Measurements from ENCODE around the gene HRH2.

Gene HRH2

GRCh38 chr5:175652741-175653663 is 4.9 kb upstream of the HRH2 start:
- ATAC-seq (replicated peaks) = peak; percentile 93
- Mint-ChIP-seq H3K27me3 (peaks cover 11 to 17% of the 10 kb centered on the region in 2 donors), H3K27ac (peak overlapping the region; percentile 75), H3K4me3 (peak overlapping the region; percentile 54 to 63), H3K36me3 (ENCODE audit: insufficient read depth) (peaks cover 7% of the 10 kb centered on the region), H3K9me3 (peaks cover 0 to 4% of the 10 kb centered on the region in 2 donors), H3K4me1 (ENCODE audit: low read depth in 2 of 2) (peaks cover 54 to 55% of the 10 kb centered on the region in 2 donors)
- DNase-seq = peak; percentile 45 to 50 (median 47)

GRCh38 chr5:175653763-175654162 is 4.1 kb upstream of the HRH2 start:
- H3K9me3 Mint-ChIP-seq = peaks cover 0 to 4% of the 10 kb centered on the region in 2 donors
- no peak for ATAC-seq (replicated peaks)

GRCh38 chr5:175654339-175654738 is 3.5 kb upstream of the HRH2 start:
- DNase-seq = no peak
- Mint-ChIP-seq H3K27ac (no peak overlapping the region), H3K4me3 (no peak overlapping the region), H3K36me3 (ENCODE audit: insufficient read depth) (peaks cover 7% of the 10 kb centered on the region), H3K4me1 (ENCODE audit: low read depth in 2 of 2) (peaks cover 54 to 60% of the 10 kb centered on the region in 2 donors), H3K27me3 (peaks cover 11 to 28% of the 10 kb centered on the region in 2 donors), H3K9me3 (peaks cover 0 to 2% of the 10 kb centered on the region in 2 donors)
- no peak for ATAC-seq (replicated peaks)

More at GRCh38 chr5:175653763-175654162, 4.1 kb upstream of the HRH2 start:
- peaks cover 11 to 23% of the 10 kb centered on the region in 2 donors for H3K27me3 Mint-ChIP-seq
- peaks cover 54 to 60% of the 10 kb centered on the region in 2 donors for H3K4me1 Mint-ChIP-seq (ENCODE audit: low read depth in 2 of 2)
- peak overlapping the region; percentile 54 to 63 for H3K4me3 Mint-ChIP-seq
- peak overlapping the region; percentile 75 for H3K27ac Mint-ChIP-seq
- DNase-seq = no peak
- H3K36me3 Mint-ChIP-seq (ENCODE audit: insufficient read depth) = peaks cover 7% of the 10 kb centered on the region

- no peak overlapping the region for H3K4me3 Mint-ChIP-seq
These were observed 3.1 kb upstream of the HRH2 start for GRCh38 chr5:175654807-175655206.

GRCh38 chr5:175655411-175655810 is 2.5 kb upstream of the HRH2 start:
- Mint-ChIP-seq H3K27me3 (peaks cover 11 to 39% of the 10 kb centered on the region in 2 donors), H3K4me1 (ENCODE audit: low read depth in 2 of 2) (peaks cover 54 to 60% of the 10 kb centered on the region in 2 donors), H3K27ac (no peak overlapping the region), H3K4me3 (peak overlapping the region in 1 of 2 donors; percentile 7), H3K36me3 (ENCODE audit: insufficient read depth) (peaks cover 7% of the 10 kb centered on the region), H3K9me3 (peaks cover 0 to 2% of the 10 kb centered on the region in 2 donors)
- no peak for DNase-seq
- no peak for ATAC-seq (replicated peaks)

More at GRCh38 chr5:175654807-175655206, 3.1 kb upstream of the HRH2 start:
- Mint-ChIP-seq H3K4me1 (ENCODE audit: low read depth in 2 of 2) (peaks cover 54 to 60% of the 10 kb centered on the region in 2 donors), H3K36me3 (ENCODE audit: insufficient read depth) (peaks cover 7% of the 10 kb centered on the region), H3K27ac (no peak overlapping the region), H3K27me3 (peaks cover 11 to 33% of the 10 kb centered on the region in 2 donors), H3K9me3 (peaks cover 0 to 2% of the 10 kb centered on the region in 2 donors)
- DNase-seq (no peak), ATAC-seq (replicated peaks) (no peak)

GRCh38 chr5:175656966-175657365 is 905 bp upstream of the HRH2 start:
- H3K27ac Mint-ChIP-seq = no peak overlapping the region
- H3K36me3 Mint-ChIP-seq (ENCODE audit: insufficient read depth) = peaks cover 4% of the 10 kb centered on the region
- ATAC-seq (replicated peaks) (no peak), DNase-seq (no peak)
- H3K27me3 Mint-ChIP-seq = peaks cover 20 to 55% of the 10 kb centered on the region in 2 donors
- H3K4me1 Mint-ChIP-seq (ENCODE audit: low read depth in 2 of 2) = peaks cover 46 to 56% of the 10 kb centered on the region in 2 donors
- peak overlapping the region; percentile 79 to 94 for H3K4me3 Mint-ChIP-seq
- no peaks in the 10 kb centered on the region for H3K9me3 Mint-ChIP-seq

GRCh38 chr5:175658299-175659145 is 651 bp downstream of the HRH2 start:
- H3K27ac Mint-ChIP-seq = peak overlapping the region in 1 of 2 donors; percentile 66
- no peaks in the 10 kb centered on the region for H3K9me3 Mint-ChIP-seq
- peaks cover 20 to 70% of the 10 kb centered on the region in 2 donors for H3K27me3 Mint-ChIP-seq
- peaks cover 39 to 45% of the 10 kb centered on the region in 2 donors for H3K4me1 Mint-ChIP-seq (ENCODE audit: low read depth in 2 of 2)
- peak overlapping the region; percentile 76 to 79 for H3K4me3 Mint-ChIP-seq
- H3K36me3 Mint-ChIP-seq (ENCODE audit: insufficient read depth) = no peaks in the 10 kb centered on the region
- DNase-seq (no peak), ATAC-seq (replicated peaks) (peak; percentile 24)

GRCh38 chr5:175659546-175660253 is 1.8 kb downstream of the HRH2 start:
- peaks cover 25 to 82% of the 10 kb centered on the region in 2 donors for H3K27me3 Mint-ChIP-seq
- H3K9me3 Mint-ChIP-seq = no peaks in the 10 kb centered on the region
- DNase-seq (no peak), ATAC-seq (replicated peaks) (no peak)
- H3K4me3 Mint-ChIP-seq = peak overlapping the region in 1 of 2 donors; percentile 76
- no peaks in the 10 kb centered on the region for H3K36me3 Mint-ChIP-seq (ENCODE audit: insufficient read depth)
- peaks cover 31 to 42% of the 10 kb centered on the region in 2 donors for H3K4me1 Mint-ChIP-seq (ENCODE audit: low read depth in 2 of 2)
- H3K27ac Mint-ChIP-seq = no peak overlapping the region

- H3K9me3 Mint-ChIP-seq = no peaks in the 10 kb centered on the region
- no peak overlapping the region for H3K4me3 Mint-ChIP-seq
- H3K36me3 Mint-ChIP-seq (ENCODE audit: insufficient read depth) = no peaks in the 10 kb centered on the region
- peaks cover 12 to 14% of the 10 kb centered on the region in 2 donors for H3K4me1 Mint-ChIP-seq (ENCODE audit: low read depth in 2 of 2)
- no peak for DNase-seq
- H3K27me3 Mint-ChIP-seq = peaks cover 27 to 81% of the 10 kb centered on the region in 2 donors
- H3K27ac Mint-ChIP-seq = no peak overlapping the region
- ATAC-seq (replicated peaks) = no peak
These were observed 5.6 kb downstream of the HRH2 start for GRCh38 chr5:175663186-175664184.

GRCh38 chr5:175664723-175665122 is 6.9 kb downstream of the HRH2 start:
- Mint-ChIP-seq H3K36me3 (ENCODE audit: insufficient read depth) (no peaks in the 10 kb centered on the region), H3K27ac (peak overlapping the region in 1 of 2 donors; percentile 6), H3K27me3 (peaks cover 27 to 68% of the 10 kb centered on the region in 2 donors), H3K4me1 (ENCODE audit: low read depth in 2 of 2) (peaks cover 12% of the 10 kb centered on the region in 2 donors), H3K9me3 (no peaks in the 10 kb centered on the region), H3K4me3 (no peak overlapping the region)
- ATAC-seq (replicated peaks) (no peak), DNase-seq (no peak)

GRCh38 chr5:175666216-175666615 is 8.3 kb downstream of the HRH2 start:
- Mint-ChIP-seq H3K27ac (no peak overlapping the region), H3K27me3 (peaks cover 29 to 63% of the 10 kb centered on the region in 2 donors), H3K9me3 (no peaks in the 10 kb centered on the region), H3K4me1 (ENCODE audit: low read depth in 2 of 2) (peaks cover 12% of the 10 kb centered on the region in 2 donors), H3K36me3 (ENCODE audit: insufficient read depth) (no peaks in the 10 kb centered on the region), H3K4me3 (no peak overlapping the region)
- DNase-seq (no peak), ATAC-seq (replicated peaks) (no peak)

GRCh38 chr5:175668006-175668405 is 10.1 kb downstream of the HRH2 start:
- H3K9me3 Mint-ChIP-seq = no peaks in the 10 kb centered on the region
- no peak for ATAC-seq (replicated peaks)
- peaks cover 9 to 12% of the 10 kb centered on the region in 2 donors for H3K4me1 Mint-ChIP-seq (ENCODE audit: low read depth in 2 of 2)
- DNase-seq = no peak
- H3K36me3 Mint-ChIP-seq (ENCODE audit: insufficient read depth) = no peaks in the 10 kb centered on the region
- no peak overlapping the region for H3K4me3 Mint-ChIP-seq
- H3K27me3 Mint-ChIP-seq = peaks cover 33 to 56% of the 10 kb centered on the region in 2 donors
- no peak overlapping the region for H3K27ac Mint-ChIP-seq

Data from effector memory CD8-positive, alpha-beta T cell (primary cell).